ENCODE results near the gene POU2AF2.

The POU2AF2 gene

DNA sequence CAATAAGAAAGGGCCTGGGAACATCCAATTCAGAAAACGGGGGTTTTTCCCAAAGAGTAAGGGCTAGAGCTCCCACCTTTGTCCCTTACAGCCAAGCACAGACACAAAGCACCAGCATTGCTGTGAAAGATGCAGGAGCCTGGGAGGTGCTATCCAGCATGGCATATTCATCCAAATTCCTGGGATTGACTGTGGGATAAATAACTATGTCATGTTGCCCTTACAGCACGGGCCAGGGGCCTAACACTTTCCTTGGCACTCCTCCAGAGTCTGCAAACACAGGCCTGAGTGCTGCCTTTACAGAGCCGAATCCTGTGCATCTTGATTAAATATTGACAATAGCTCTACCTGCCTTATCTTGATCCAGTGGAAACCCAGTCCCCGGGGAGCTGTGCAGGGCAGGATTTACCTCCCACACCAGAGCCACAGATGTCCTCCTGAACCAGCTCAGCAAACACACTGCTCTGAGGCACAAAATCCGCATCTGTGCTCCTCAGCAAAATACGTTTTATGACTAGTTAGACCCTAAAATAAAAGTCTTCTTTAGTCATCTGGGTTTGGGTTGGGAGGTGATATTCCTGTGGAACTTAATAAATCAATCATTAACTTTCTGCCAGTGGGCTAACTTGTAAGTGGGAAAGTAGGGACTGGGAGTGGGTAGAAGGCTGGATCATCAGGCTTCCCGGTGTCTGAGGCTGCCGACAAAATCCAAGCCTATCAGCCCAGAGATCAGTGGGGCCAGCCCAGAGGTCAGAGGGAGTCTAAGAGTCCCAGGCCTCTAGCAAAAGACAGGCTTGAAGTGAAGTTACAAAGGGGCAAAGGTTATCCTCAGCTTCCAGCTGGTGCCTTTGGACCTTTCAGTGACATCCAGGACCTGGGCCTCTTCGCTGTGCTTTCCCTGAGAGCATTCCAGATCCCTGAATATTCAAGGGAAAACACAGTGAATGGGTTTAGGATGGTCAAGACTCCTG, 89.3 kb downstream of the POU2AF2 start:
- DNase-seq = peak; percentile 96

DNA sequence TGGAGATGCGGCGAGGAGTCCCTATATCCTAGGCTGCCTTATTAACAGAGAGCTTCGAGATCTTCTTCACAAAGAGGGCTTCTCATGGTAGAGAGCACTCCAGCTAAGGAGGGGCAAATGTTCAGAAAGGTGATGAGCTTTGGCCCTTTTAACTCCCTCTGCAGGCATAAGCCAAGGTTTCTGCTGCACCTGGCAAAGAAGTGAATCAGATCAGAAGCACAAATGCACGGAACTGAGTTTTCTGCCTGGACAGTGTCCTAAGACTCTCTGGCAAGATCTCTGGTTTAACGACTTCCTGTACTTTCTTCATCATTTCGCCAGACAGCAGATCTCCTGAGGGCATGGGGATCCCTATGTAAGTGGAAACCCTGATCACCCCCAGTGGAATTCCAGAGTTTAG, 90.0 kb downstream of the POU2AF2 start:
- no peak for DNase-seq

Data from NCI-H1092 treated with DMSO at 0.1 percent for 48 hours (cell line).